Peyer's patch (tissue), 4 donors: ENCODE measurements around the gene LINGO4. TPM values are rescaled to one million over a fixed set of nuclear protein-coding genes. Genes with fewer than 3 reads are reported as not detected.
"Not testable (repeated sequence)": the region's sequence is repeated elsewhere in the genome, so short reads cannot be mapped to it uniquely, and the experiment has no call there.

Experiments
- DNase-seq, 3 donors: peaks; one replicate each; pipeline ENCODE4 v3.0.0-alpha.2; 2017 to 2019
- H3K27ac ChIP-seq, 4 donors: fragments of 200-600 bp; sonication (generic); one replicate each; pipeline ENCODE4 v1.5.1; 2016 to 2019
- H3K27me3 ChIP-seq, 2 donors: fragments of 200-600 bp; sonication (generic); one replicate each; pipeline ENCODE4 v1.5.1; 2019
- H3K36me3 ChIP-seq, 3 donors: fragments of 200-600 bp; sonication (generic); one replicate each; pipeline ENCODE4 v1.5.1; 2016 to 2019
- H3K4me1 ChIP-seq, 4 donors: fragments of 200-600 bp; sonication (generic); one replicate each; pipeline ENCODE4 v1.5.1; 2016 to 2019
- H3K4me3 ChIP-seq, 4 donors: fragments of 200-600 bp; sonication (generic); 1 replicate in 3 of 4; 2 replicates in 1 of 4; pipeline ENCODE4 v1.5.1; 2016 to 2019; ENCODE audit warnings: mild to moderate bottlenecking in 1 of 4
- H3K9me3 ChIP-seq, 4 donors: fragments of 200-600 bp; sonication (generic); one replicate each; pipeline ENCODE4 v1.5.1; 2016 to 2019; ENCODE audit warnings: mild to moderate bottlenecking in 1 of 4
- POLR2A ChIP-seq, 2 donors: fragments of 450-650 bp; IDR thresholded peaks; one replicate each; pipeline ENCODE4 v1.5.1; 2017; ENCODE audit warnings: antibody characterized with exemption in 2 of 2, mild to moderate bottlenecking in 2 of 2, moderate library complexity in 2 of 2
- total RNA-seq, 4 donors: library from RNA; depleted of rRNA; stranded (reverse); fragments of >200 nt; gene quantifications; one replicate each; pipeline ENCODE4 v1.1.0, GENCODE V29; 2016
- TF ChIP-seq, protein P1 (sequence below), 6 experiments: fragments of 450-650 bp in 4 of 6; fragments of 200-600 bp in 2 of 6; sonication (generic) in 1 of 6; IDR thresholded peaks; one replicate each; pipeline ENCODE4 v1.5.1; 2017 to 2019; ENCODE audit warnings: antibody characterized with exemption in 6 of 6, mild to moderate bottlenecking in 3 of 6, moderate library complexity in 1 of 6

The LINGO4 gene
- total RNA-seq, 4 donors from 2014 or later, result 1.0 to 1.3 (median 1.1) TPM; not detected in 1

DNA sequence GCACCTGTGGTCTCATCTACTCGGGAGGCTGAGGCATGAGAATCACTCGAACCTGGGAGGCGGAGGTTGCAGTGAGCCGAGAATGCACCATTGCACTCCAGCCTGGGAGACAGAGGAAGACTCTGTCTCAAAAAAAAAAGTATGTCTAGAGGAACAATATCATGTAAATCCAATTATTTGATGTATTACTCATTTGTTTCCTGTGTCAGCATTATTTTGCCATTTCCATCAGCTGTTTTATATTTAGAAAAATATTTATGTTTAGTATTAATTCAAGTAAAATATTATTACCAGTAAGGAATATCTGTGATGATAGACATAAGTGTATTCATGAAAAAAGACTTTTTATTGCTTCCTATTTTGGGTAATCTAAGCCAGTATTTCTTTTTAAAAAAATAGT, 27.9 kb downstream of the LINGO4 start:
- H3K4me1 ChIP-seq, result no peaks in the 10 kb centered on the region
- no peak overlapping the region for H3K27ac ChIP-seq
- no peak overlapping the region for H3K4me3 ChIP-seq
- no peaks in the 10 kb centered on the region for H3K9me3 ChIP-seq
- no peak for DNase-seq
- no peaks in the 10 kb centered on the region for H3K27me3 ChIP-seq
- H3K36me3 ChIP-seq, result peaks cover 0 to 25% (median 0%) of the 10 kb centered on the region in 3 donors
- TF ChIP-seq, protein P1, sequence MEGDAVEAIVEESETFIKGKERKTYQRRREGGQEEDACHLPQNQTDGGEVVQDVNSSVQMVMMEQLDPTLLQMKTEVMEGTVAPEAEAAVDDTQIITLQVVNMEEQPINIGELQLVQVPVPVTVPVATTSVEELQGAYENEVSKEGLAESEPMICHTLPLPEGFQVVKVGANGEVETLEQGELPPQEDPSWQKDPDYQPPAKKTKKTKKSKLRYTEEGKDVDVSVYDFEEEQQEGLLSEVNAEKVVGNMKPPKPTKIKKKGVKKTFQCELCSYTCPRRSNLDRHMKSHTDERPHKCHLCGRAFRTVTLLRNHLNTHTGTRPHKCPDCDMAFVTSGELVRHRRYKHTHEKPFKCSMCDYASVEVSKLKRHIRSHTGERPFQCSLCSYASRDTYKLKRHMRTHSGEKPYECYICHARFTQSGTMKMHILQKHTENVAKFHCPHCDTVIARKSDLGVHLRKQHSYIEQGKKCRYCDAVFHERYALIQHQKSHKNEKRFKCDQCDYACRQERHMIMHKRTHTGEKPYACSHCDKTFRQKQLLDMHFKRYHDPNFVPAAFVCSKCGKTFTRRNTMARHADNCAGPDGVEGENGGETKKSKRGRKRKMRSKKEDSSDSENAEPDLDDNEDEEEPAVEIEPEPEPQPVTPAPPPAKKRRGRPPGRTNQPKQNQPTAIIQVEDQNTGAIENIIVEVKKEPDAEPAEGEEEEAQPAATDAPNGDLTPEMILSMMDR (IDR thresholded peaks at IDR 0.05), result no peak

DNA sequence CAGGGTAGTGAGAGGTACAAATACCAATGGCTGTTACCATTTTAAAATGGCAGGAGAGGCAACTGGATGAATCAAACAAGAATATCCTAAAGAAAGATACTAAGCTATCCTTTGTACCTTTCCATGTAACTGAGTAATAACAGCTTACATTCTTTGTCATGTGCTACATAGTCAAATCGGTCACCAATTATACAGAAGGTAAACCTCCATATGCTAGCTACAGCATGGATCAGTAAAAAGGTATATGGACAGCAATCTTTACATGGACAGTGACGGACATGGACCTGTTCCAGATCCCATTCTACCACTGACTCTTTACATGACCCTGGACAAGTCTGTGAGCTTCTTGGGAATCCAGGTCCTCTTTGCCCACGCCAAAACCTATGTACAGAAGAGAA, 28.6 kb downstream of the LINGO4 start:
- Histone ChIP-seq H3K9me3 (no peaks in the 10 kb centered on the region), H3K36me3 (peaks cover 0 to 25% (median 0%) of the 10 kb centered on the region in 3 donors), H3K4me1 (no peaks in the 10 kb centered on the region), H3K27ac (no peak overlapping the region), H3K4me3 (no peak overlapping the region), H3K27me3 (no peaks in the 10 kb centered on the region)
- no peak for TF ChIP-seq POLR2A (IDR thresholded peaks at IDR 0.05)
- TF ChIP-seq, protein P1 (IDR thresholded peaks at IDR 0.05), result no peak
- no peak for DNase-seq

DNA sequence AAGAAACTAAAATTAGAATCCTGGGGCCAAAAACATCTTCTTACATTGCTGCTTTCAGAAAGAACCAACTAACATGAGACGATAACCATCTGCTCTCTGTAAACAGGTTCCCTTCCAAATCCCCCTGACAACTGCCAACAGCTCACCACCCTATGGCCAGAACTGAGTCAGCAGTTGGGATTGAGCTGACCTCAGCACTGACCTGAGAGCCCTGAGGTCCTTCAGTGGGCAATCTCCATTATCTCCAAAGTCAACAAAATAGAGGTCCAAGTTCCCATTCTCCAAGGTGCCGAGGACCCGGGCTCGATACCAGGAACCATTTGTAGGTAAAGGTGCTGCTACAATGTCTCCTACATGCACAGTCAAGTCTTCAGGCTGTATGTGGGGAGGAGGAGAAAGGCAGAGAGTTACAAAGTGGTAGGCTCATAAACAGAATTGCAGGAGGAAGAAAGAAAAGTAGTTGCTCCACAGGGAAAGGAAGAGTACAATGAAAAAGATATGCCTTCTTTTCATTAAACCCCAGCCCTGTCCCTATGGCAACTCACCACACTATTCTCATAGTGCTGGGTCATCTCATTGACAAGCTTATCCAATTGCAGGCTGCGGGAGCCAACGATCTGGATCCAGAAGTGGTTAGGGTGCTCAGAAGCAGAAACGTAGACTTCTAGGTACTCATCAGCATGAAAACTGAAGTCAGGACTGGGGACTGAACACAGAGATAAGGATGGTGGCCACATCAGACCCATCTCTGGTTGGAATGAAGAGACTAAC, 29.1 kb downstream of the LINGO4 start:
- no peak overlapping the region for H3K4me3 ChIP-seq
- H3K27ac ChIP-seq, result no peak overlapping the region
- no peak for TF ChIP-seq POLR2A (IDR thresholded peaks at IDR 0.05)
- TF ChIP-seq, protein P1 (IDR thresholded peaks at IDR 0.05), result no peak
- no peak for DNase-seq
- no peaks in the 10 kb centered on the region for H3K4me1 ChIP-seq
- H3K9me3 ChIP-seq, result no peaks in the 10 kb centered on the region
- H3K27me3 ChIP-seq, result no peaks in the 10 kb centered on the region
- peaks cover 0 to 25% (median 0%) of the 10 kb centered on the region in 3 donors for H3K36me3 ChIP-seq

DNA sequence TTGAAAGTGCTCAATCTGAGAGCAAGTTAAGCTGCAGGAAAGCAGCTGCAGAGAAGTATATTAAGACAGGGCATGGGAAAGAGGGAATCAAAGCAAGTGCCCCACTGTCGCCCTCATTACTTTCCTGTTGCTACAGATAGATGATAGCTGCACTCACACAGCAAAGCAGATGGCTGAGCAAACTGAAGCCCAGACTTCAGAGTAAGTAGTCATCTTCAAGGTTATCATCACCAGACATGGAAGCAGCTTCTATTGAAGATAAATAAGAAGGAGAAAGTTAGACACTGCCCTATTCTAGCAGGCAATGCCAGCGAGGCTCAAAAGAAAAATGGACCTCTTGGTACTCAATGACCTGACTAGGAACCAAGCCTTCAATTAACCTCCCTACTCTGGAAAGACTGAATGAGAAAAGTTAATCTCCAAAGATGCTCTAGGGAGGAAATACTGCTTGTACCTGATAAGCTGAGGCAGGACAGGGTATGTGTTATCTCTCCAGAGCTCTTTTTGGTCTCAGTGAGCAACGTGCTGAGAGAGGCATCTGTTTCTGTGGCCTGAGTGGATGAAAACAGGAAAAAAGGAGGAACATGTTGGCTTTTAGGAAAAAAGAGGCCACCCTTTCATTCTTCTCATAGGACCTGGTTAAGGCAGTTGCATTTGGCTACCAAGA, 30.8 kb downstream of the LINGO4 start:
- H3K27ac ChIP-seq, result no peak overlapping the region
- TF ChIP-seq, protein P1 (IDR thresholded peaks at IDR 0.05), result no peak
- TF ChIP-seq POLR2A (IDR thresholded peaks at IDR 0.05), result no peak
- no peaks in the 10 kb centered on the region for H3K9me3 ChIP-seq
- H3K27me3 ChIP-seq, result no peaks in the 10 kb centered on the region
- no peak overlapping the region for H3K4me3 ChIP-seq
- H3K36me3 ChIP-seq, result peaks cover 0 to 17% (median 0%) of the 10 kb centered on the region in 3 donors
- DNase-seq, result no peak
- H3K4me1 ChIP-seq, result no peaks in the 10 kb centered on the region

DNA sequence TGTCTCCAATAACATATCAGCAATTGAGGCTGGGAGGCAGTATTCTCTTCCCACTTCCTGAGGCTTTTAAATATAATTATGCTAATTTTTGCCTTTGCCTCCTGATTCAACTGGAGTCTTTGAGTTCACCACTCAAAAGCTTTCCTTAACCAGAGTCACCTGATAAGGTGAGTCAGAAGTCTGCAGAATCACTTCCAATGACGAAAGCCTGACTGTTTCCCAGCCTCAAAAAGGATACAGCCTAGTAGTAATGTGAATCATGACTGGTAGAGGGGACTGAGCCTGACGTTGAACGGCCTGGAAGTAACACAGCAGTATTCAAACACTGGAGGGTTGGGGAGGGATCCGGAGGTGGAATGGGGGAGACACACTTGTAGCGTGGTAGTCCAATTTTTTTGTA, 31.5 kb downstream of the LINGO4 start:
- Histone ChIP-seq H3K27ac (no peak overlapping the region), H3K9me3 (no peaks in the 10 kb centered on the region), H3K4me3 (no peak overlapping the region), H3K27me3 (no peaks in the 10 kb centered on the region), H3K4me1 (no peaks in the 10 kb centered on the region), H3K36me3 (peaks cover 0 to 14% (median 0%) of the 10 kb centered on the region in 3 donors)
- no peak for DNase-seq
- TF ChIP-seq, protein P1 (IDR thresholded peaks at IDR 0.05), result no peak
- no peak for TF ChIP-seq POLR2A (IDR thresholded peaks at IDR 0.05)

DNA sequence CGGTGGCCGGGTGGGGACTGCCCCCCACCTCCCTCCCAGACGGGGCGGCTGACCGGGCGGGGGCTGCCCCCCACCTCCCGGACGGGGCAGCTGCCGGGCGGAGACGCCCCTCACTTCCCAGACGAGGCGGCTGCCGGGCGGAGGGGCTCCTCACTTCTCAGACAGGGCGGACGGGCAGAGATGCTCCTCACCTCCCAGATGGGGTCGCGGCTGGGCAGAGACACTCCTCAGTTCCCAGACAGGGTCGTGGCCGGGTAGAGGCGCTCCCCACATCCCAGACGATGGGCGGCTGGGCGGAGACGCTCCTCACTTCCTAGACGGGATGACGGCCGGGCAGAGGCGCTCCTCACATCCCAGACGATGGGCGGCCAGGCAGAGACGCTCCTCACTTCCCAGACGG, 35.9 kb downstream of the LINGO4 start:
- H3K4me3 ChIP-seq, H3K9me3 ChIP-seq, H3K4me1 ChIP-seq: not testable (repeated sequence)

DNA sequence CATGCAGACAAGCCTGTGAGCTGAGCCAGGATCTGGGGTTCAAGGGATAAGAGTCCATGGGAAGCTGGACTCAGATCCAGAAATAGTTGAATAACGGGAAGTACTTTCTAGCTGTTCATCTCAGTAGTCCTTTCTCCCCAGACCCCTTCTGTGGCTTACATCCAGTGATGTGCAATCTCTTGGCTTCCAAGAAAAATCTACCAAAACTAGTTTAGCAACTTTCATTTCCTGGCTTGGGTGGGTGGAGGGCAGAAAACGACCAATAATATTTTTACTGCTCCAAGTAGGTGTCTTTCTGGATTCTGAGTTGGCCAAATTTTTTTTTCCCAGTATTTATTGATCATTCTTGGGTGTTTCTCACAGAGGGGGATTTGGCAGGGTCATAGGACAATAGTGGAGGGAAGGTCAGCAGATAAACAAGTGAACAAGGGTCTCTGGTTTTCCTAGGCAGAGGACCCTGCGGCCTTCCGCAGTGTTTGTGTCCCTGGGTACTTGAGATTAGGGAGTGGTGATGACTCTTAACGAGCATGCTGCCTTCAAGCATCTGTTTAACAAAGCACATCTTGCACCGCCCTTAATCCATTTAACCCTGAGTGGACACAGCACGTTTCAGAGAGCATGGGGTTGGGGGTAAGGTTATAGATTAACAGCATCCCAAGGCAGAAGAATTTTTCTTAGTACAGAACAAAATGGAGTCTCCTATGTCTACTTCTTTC, 36.7 kb downstream of the LINGO4 start:
- not testable (repeated sequence) for H3K27me3 ChIP-seq, DNase-seq, H3K27ac ChIP-seq, H3K4me3 ChIP-seq, H3K9me3 ChIP-seq, H3K4me1 ChIP-seq, H3K36me3 ChIP-seq

More for the DNA sequence above, 35.9 kb downstream of the LINGO4 start:
- H3K27ac ChIP-seq, H3K36me3 ChIP-seq, H3K27me3 ChIP-seq, DNase-seq: not testable (repeated sequence)
